Measurements from ENCODE around the gene CHRNB1.
A peak's percentile ranks its signal among the peaks of the same experiment; 100 is the strongest.
"Not testable (repeated sequence)": the region's sequence is repeated elsewhere in the genome, so short reads cannot be mapped to it uniquely, and the experiment has no call there.

CHRNB1 gene

DNA sequence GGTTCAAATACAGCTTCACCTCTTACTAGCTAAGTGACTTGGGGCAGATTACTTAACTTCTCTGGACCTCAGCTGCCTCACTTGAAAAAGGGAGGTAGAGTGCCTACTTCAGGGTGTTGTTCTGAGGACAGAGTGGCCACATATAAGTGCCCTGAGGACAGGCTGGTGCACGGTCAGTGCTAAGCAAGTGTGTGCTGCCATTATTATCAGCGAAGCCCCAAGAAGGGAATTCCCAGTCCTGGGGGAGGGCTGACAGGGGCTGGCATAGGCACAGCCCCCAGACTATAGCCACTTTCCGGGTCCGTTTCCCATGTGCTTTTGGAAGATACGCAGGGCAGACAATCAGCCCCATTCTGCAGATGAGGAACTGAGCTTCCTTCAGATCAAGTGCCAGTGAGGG lies 32.1 kb downstream of the CHRNB1 start:
- Histone ChIP-seq H3K9me3 (ENCODE audit: severe bottlenecking) (no peaks in the 10 kb centered on the region), H3K27me3 (ENCODE audit: insufficient read depth, low read depth, severe bottlenecking) (no peaks in the 10 kb centered on the region), H3K4me3 (ENCODE audit: low read depth, low read length) (no peak overlapping the region), H3K36me3 (no peaks in the 10 kb centered on the region), H3K27ac (peak overlapping the region; percentile 97; the same call in 1 of the 2 replicates)
- DNase-seq: no peak
- TF ChIP-seq, protein P1, sequence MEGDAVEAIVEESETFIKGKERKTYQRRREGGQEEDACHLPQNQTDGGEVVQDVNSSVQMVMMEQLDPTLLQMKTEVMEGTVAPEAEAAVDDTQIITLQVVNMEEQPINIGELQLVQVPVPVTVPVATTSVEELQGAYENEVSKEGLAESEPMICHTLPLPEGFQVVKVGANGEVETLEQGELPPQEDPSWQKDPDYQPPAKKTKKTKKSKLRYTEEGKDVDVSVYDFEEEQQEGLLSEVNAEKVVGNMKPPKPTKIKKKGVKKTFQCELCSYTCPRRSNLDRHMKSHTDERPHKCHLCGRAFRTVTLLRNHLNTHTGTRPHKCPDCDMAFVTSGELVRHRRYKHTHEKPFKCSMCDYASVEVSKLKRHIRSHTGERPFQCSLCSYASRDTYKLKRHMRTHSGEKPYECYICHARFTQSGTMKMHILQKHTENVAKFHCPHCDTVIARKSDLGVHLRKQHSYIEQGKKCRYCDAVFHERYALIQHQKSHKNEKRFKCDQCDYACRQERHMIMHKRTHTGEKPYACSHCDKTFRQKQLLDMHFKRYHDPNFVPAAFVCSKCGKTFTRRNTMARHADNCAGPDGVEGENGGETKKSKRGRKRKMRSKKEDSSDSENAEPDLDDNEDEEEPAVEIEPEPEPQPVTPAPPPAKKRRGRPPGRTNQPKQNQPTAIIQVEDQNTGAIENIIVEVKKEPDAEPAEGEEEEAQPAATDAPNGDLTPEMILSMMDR (IDR thresholded peaks at IDR 0.05; ENCODE audit: low read depth, low read length): no peak

DNA sequence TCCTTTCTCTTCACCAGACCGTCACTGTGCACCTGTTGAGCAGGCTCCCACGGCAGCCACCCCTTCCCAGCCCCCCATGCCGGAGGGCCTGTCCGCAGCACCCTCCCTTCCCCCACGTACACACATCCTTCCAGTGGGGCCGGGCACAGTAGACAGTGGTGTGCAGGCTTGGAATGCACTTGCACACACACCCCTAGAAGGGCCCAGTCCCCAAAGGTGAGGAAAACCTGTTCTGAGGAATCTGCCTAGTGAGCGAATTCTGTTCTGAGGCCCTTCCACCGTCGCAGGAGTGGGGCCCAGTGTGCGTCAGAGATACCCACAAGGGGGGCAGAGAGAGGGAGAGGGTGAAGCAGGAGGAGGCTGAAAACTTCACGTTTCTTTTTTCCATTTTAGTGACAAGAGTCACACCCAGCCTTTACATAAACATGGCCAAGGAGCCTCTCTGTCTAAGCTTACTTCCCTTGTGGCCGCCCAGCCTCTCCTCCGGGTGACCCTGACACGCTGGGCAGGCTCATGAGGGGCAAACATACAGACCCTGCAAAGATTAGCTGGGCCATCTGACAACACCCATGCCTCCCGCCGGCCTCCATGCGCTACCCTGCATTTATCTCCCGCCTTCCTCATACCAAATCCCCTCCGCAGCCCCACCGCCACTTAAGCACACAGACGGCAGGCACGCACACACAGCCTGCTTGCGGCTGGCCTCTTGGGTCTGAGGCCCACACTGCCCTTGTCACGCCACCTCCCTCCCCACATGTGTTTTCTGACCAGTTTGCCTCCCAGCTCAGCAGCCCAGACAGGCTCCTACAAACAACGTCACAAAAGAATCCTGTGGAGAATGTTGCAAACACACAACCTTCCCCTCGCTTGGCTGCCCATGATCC lies 32.8 kb downstream of the CHRNB1 start:
- Histone ChIP-seq H3K27me3 (ENCODE audit: insufficient read depth, low read depth, severe bottlenecking) (no peaks in the 10 kb centered on the region), H3K27ac (peak overlapping the region; percentile 97), H3K9me3 (ENCODE audit: severe bottlenecking) (no peaks in the 10 kb centered on the region), H3K4me3 (ENCODE audit: low read depth, low read length) (peak overlapping the region; percentile 68), H3K36me3 (no peaks in the 10 kb centered on the region)
- DNase-seq: peak; percentile 80
- TF ChIP-seq, protein P1 (IDR thresholded peaks at IDR 0.05; ENCODE audit: low read depth, low read length): no peak

DNA sequence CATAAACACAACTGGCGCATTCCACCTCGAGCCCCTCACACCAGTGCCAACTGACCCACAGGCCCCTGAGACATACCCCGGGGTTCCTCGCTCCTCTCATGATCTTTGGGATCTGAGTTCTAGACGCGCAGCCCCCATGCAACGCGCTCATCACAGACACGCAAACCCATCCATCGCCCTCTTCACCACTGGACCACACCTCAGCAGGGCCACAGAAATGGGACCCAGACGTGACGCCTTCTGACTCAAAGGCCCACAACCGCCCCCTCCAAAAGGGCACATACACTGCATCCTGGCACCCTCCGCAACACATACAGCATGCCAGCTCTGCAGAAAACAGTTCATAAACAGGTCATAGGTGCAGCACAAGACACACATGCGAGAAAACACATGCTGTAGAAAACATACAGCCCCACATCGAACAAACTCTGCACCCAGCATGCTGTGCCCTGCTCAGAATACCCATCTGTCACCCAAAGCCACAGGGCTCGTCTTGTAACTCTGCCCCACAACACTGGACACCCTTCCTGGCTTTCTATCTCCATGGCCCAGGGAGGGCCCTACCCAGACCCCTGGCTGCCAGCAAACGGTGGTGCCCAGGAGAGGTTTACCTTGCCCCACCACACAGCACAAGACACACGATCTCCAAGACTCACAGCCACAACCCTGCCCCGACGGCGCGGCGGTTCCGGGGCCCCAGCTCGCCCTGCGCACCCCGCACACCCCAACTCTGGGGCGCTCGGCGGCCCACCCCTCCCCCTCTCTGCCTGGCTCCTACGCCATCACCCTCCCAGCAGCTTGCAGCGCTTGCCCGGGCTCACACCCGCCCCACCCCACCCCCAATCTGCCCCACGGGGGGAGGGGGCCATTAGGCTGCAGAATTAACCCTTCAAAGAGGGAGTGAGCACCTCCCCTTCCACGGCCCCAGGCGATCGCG lies 33.7 kb downstream of the CHRNB1 start:
- Histone ChIP-seq H3K27ac (peak overlapping the region; percentile 97), H3K4me3 (ENCODE audit: low read depth, low read length) (peak overlapping the region; percentile 68), H3K36me3 (no peaks in the 10 kb centered on the region), H3K27me3 (ENCODE audit: insufficient read depth, low read depth, severe bottlenecking) (no peaks in the 10 kb centered on the region), H3K9me3 (ENCODE audit: severe bottlenecking) (no peaks in the 10 kb centered on the region)
- TF ChIP-seq, protein P1 (IDR thresholded peaks at IDR 0.05; ENCODE audit: low read depth, low read length): no peak
- peak; percentile 67 for DNase-seq

DNA sequence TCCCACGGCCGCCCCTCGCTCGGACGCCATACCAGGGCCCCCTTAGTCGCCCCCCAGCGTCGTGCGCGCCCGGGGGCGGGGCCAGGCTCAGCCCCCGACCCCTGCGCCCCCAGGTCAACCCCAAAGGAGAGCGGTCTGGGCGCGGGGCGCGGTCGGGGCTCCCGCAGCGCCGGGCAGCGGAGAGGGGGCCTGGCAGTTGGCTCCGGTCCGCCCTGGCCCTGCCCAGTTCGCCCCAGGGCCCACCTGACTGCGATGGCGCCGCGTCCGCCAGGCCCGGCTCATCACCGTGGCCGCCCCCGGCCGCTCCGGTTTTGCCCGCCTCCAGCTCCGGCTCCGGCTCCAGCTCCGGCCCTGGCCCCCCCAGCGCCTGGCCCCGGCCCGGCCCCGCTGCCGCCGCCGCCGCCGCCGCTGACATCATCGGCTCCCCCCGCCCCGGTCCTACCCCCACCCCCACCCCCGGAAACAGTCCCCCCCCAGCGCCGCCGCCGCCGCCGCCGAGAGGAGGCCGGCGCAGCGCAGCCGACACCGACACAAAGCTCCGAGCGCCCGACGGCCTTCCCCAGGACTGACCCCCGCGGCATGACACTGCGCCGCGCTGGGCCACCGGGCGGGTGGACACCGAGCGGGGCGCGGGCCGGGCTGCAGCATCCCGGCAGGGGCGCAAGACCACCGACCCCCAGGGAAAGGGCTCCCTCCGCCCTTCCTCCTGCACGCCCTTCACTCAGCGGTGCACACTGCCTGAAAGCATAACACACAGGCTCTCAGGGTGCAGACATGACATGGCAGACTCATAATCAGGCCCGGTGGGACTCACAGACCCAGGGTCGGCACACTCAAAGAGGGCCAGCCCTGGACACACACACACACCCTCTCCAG lies 34.6 kb downstream of the CHRNB1 start, which contains the start of gene ZBTB4:
TSS of gene ZBTB4 (minus strand) at position 419 of the 876 bp plus-strand sequence. CDS start 12,830 bp downstream, outside the sequence.
- DNase-seq: peak; percentile 53
- Histone ChIP-seq H3K4me3 (ENCODE audit: low read depth, low read length) (peak within 1 kb of the TSS; percentile 68), H3K9me3 (ENCODE audit: severe bottlenecking) (no peaks in the 10 kb centered on the region), H3K27ac (peak within 1 kb of the TSS; percentile 97), H3K27me3 (ENCODE audit: insufficient read depth, low read depth, severe bottlenecking) (no peaks in the 10 kb centered on the region), H3K36me3 (no peaks in the 10 kb centered on the region)
- TF ChIP-seq, protein P1 (IDR thresholded peaks at IDR 0.05; ENCODE audit: low read depth, low read length): no peak

DNA sequence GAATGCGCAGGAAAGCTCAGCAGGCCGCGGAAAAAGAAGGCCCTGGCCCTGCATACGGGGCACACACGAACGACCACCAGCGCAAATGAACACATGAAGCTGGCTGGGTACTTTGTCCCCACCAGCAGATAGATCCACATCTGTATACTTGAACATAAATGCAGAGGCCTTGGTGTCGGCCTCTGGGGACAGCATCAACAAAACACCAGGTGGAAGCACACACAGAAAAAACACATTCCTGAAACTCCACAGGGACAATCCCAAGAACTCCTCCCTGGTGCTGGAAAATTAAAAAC lies 35.2 kb downstream of the CHRNB1 start:
- Histone ChIP-seq H3K27me3 (ENCODE audit: insufficient read depth, low read depth, severe bottlenecking) (no peaks in the 10 kb centered on the region), H3K9me3 (ENCODE audit: severe bottlenecking) (no peaks in the 10 kb centered on the region), H3K27ac (peak overlapping the region; percentile 97), H3K4me3 (ENCODE audit: low read depth, low read length) (peak overlapping the region; percentile 67), H3K36me3 (no peaks in the 10 kb centered on the region)
- TF ChIP-seq, protein P1 (IDR thresholded peaks at IDR 0.05; ENCODE audit: low read depth, low read length): no peak
- no peak for DNase-seq

DNA sequence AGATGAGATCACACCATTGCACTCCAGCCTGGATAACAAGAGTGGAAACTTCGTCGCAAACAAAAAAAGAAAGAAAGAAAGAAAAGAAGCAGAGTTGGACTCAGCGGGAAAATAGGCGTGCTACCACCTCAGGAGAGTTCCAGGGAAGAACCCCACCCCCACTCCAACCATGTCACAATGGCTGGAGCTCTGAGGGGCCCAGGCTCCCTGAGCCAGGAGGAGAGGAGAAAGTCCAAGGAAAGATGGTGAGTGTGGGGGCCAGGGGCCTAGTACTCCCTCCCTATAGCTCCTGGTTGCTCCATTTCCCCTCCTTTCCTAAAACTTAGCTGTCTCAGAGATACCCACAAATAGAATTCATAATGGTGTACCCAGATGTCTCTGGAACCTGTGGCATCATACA lies 36.4 kb downstream of the CHRNB1 start, which contains the start of gene SLC35G6:
TSS of gene SLC35G6 (plus strand) at position 172 of the 400 bp plus-strand sequence. CDS start at position 243, 71 bp downstream.
- not testable (repeated sequence) for H3K9me3 ChIP-seq (ENCODE audit: severe bottlenecking); H3K27me3 ChIP-seq (ENCODE audit: insufficient read depth, low read depth, severe bottlenecking); H3K36me3 ChIP-seq; DNase-seq
- H3K4me3 ChIP-seq (ENCODE audit: low read depth, low read length): peak within 1 kb of the TSS; percentile 67; the same call in 1 of the 2 replicates
- H3K27ac ChIP-seq: peak within 1 kb of the TSS; percentile 97

DNA sequence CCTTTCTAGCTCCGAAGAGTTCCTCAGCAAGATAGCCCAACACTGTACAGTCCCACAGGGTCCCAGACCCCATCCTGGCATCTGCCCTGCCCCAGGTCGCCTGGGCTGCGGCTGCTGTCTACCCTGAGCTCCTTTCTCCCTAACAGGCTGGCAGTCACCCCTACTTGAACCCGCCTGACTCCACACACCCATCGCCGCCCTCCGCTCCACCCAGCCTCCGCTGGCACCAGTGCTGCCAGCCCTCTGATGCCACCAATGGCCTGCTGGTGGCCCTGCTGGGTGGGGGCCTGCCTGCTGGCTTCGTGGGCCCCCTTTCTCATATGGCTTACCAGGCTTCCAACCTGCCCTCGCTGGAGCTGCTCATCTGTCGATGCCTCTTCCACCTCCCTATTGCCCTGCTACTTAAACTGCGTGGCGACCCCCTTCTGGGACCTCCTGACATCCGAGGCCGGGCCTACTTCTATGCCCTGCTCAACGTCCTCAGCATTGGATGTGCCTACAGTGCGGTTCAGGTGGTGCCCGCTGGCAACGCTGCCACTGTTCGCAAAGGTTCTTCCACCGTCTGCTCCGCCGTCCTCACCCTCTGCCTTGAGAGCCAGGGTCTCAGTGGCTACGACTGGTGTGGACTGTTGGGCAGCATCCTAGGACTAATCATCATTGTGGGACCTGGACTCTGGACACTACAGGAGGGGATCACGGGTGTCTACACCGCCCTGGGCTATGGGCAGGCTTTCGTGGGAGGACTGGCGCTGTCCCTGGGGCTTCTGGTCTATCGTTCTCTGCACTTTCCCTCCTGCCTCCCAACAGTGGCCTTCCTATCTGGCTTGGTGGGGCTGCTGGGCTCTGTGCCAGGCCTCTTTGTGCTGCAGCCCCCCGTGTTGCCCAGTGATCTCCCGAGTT lies 37.2 kb downstream of the CHRNB1 start:
- Histone ChIP-seq H3K27ac (peak overlapping the region; percentile 61), H3K36me3 (peaks cover 14% of the 10 kb centered on the region), H3K4me3 (ENCODE audit: low read depth, low read length) (peak overlapping the region; percentile 97)
- H3K9me3 ChIP-seq (ENCODE audit: severe bottlenecking); DNase-seq; H3K27me3 ChIP-seq (ENCODE audit: insufficient read depth, low read depth, severe bottlenecking): not testable (repeated sequence)

Data from WERI-Rb-1 (cell line).